Nephron (organoid): ENCODE results near the gene ACSL6.

Source experiments
- H3K27ac Mint-ChIP-seq, 3 experiments: 2 replicates each; pipeline ENCODE4 v1.8.0; 2020; ENCODE audit warnings: mixed read lengths in 3 of 3, mild to moderate bottlenecking in 2 of 3, moderate library complexity in 1 of 3
- H3K27me3 Mint-ChIP-seq: 2 replicates; pipeline ENCODE4 v1.8.0; 2021; ENCODE audit warnings: low read depth, mild to moderate bottlenecking, moderate library complexity, mixed read lengths
- H3K36me3 Mint-ChIP-seq: 2 replicates; pipeline ENCODE4 v1.8.0; 2020; ENCODE audit warnings: low read depth, mixed read lengths
- H3K4me1 Mint-ChIP-seq: 2 replicates; pipeline ENCODE4 v1.8.0; 2020; ENCODE audit warnings: mixed read lengths
- H3K4me3 Mint-ChIP-seq, 3 experiments: 2 replicates each; pipeline ENCODE4 v1.8.0; 2020; ENCODE audit warnings: mild to moderate bottlenecking in 3 of 3, mixed read lengths in 3 of 3, moderate library complexity in 2 of 3
- H3K9me3 Mint-ChIP-seq: 2 replicates; pipeline ENCODE4 v1.8.0; 2020; ENCODE audit warnings: mixed read lengths
- CTCF ChIP-seq, 3 experiments: fragments of 200-600 bp; sonication (generic); IDR thresholded peaks; one replicate each; pipeline ENCODE4 v1.5.0; 2021; ENCODE audit warnings: antibody characterized with exemption in 3 of 3; ENCODE audit not compliant: unreplicated experiment in 3 of 3

ACSL6 gene

DNA sequence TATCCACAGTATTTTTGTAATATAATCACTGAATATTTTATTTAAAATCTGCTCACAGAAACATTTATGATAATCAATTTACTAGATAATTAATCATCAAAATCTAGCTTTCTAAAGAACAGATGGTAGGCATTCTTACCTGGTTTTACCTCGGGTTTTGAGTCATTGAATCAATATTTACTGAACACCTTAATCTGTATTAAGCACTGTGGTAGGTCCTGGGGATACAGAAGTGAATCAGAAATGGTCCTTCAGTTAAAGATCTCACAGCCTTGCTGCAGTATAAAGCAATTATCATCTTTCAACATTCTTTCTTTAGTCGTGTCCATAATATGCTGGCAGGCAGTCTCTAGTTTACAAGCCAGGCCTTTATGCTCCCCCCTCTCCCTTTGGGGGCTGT is 64.0 kb downstream of the ACSL6 start:
- Mint-ChIP-seq H3K27me3 (peaks cover 5% of the 10 kb centered on the region), H3K4me3 (no peak overlapping the region), H3K4me1 (no peaks in the 10 kb centered on the region), H3K36me3 (no peaks in the 10 kb centered on the region), H3K9me3 (no peaks in the 10 kb centered on the region), H3K27ac (no peak overlapping the region)
- TF ChIP-seq CTCF (IDR thresholded peaks at IDR 0.05; ENCODE audit: unreplicated experiment in 3 of 3), result no peak

- Mint-ChIP-seq H3K27me3 (peaks cover 5% of the 10 kb centered on the region), H3K27ac (no peak within 1 kb of the TSS), H3K36me3 (no peaks in the 10 kb centered on the region), H3K4me3 (no peak within 1 kb of the TSS), H3K4me1 (no peaks in the 10 kb centered on the region), H3K9me3 (no peaks in the 10 kb centered on the region)
- no peak for TF ChIP-seq CTCF (IDR thresholded peaks at IDR 0.05; ENCODE audit: unreplicated experiment in 3 of 3)
These were observed 65.8 kb downstream of the ACSL6 start, which contains the start of gene MEIKIN for GRCh38 chr5:131945551-131946168. MEIKIN (minus strand) TSS chr5:131945663; CDS start chr5:131945505, 158 bp downstream.

DNA sequence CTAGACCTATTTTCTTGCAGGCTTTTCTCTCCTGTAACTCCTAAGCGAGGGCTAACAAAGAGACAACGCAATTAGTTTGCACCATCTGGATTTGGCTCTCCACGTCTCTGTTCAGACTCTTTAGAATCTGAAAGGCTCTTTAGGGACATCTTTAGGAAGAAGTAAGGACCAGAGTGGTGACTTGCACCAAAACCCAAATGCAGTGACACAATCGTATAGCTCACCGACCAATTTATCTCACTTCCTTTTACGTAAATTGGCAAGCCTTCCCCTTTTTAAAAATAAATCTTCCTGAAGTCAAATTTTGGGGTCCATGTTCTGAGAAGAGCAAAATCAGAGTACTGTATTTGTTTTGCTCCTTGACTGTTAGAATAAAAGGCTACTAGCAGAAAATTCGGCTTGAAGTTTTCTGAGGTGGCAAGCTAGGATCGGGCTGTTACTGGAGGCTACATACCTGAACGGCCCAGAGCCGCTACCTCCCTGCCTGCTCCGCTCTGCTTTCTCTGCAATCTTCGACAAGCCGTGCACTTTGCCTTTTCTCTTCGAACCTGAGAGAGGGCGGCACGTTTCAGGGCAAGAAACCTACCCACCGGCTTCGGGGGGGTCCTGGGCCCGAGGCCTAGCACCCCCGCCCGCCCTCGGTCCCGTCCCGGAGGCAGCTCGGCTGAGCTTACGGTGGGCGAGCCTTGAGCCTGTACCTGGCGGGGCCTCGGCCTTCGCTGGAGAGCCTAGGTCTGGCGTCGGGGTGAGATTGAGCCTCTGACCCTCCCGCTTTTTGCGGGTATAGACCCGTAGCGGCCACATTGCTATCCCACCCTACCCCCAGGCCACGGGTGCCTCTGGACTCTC is 66.5 kb downstream of the ACSL6 start:
- Mint-ChIP-seq H3K36me3 (no peaks in the 10 kb centered on the region), H3K27me3 (peaks cover 5% of the 10 kb centered on the region), H3K27ac (no peak overlapping the region), H3K4me1 (no peaks in the 10 kb centered on the region), H3K9me3 (no peaks in the 10 kb centered on the region), H3K4me3 (no peak overlapping the region)
- TF ChIP-seq CTCF (IDR thresholded peaks at IDR 0.05; ENCODE audit: unreplicated experiment in 3 of 3), result no peak

DNA sequence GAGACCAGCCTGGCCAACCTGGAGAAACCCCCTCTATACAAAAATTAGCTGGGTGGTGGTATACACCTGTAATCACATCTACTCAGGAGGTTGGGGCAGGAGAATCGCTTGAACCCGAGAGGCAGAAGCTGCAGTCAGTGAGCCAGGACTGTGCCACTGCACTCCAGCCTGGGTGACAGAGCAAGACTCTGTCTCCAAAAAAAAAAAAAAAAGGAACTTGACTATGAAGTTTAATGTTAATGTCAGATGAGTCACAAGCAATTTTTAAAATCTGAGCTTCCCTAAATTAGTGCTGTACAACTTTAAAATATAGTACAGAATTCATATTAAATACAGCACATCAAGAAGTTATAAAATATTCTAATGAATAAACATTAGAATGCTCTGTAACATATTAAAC is 67.5 kb downstream of the ACSL6 start:
- peaks cover under 1% of the 10 kb centered on the region for H3K27me3 Mint-ChIP-seq
- no peak overlapping the region for H3K27ac Mint-ChIP-seq
- H3K4me1 Mint-ChIP-seq, result no peaks in the 10 kb centered on the region
- H3K9me3 Mint-ChIP-seq, result no peaks in the 10 kb centered on the region
- H3K4me3 Mint-ChIP-seq, result no peak overlapping the region
- no peaks in the 10 kb centered on the region for H3K36me3 Mint-ChIP-seq
- no peak for TF ChIP-seq CTCF (IDR thresholded peaks at IDR 0.05; ENCODE audit: unreplicated experiment in 3 of 3)

- no peak overlapping the region for H3K4me3 Mint-ChIP-seq
- no peaks in the 10 kb centered on the region for H3K27me3 Mint-ChIP-seq
These were observed 69.4 kb downstream of the ACSL6 start for GRCh38 chr5:131942016-131942415.

More at GRCh38 chr5:131942016-131942415, 69.4 kb downstream of the ACSL6 start:
- Mint-ChIP-seq H3K9me3 (no peaks in the 10 kb centered on the region), H3K36me3 (no peaks in the 10 kb centered on the region), H3K4me1 (no peaks in the 10 kb centered on the region), H3K27ac (no peak overlapping the region)
- TF ChIP-seq CTCF (IDR thresholded peaks at IDR 0.05; ENCODE audit: unreplicated experiment in 3 of 3), result no peak
